Smooth muscle cell (in vitro differentiated cells): ENCODE data around the gene OSBPL3. TPM values are rescaled to one million over a fixed set of nuclear protein-coding genes. Genes with fewer than 3 reads are reported as not detected.
"Not testable (repeated sequence)": the region's sequence is repeated elsewhere in the genome, so short reads cannot be mapped to it uniquely, and the experiment has no call there.

Experiments used
- DNase-seq: peaks from one replicate; lab custom pipeline; 2025; ENCODE audit not compliant: unreplicated experiment; lab: John Stamatoyannopoulos, UW
- H2AFZ ChIP-seq: fragments of 200-600 bp; sonication (generic); 2 replicates; pipeline ENCODE4 v1.6.0; 2016; ENCODE audit warnings: antibody characterized with exemption, low read depth, mild to moderate bottlenecking
- H3F3A ChIP-seq: fragments of 200-600 bp; sonication (generic); 2 replicates; pipeline ENCODE4 v1.6.0; 2017; ENCODE audit warnings: antibody characterized with exemption, low read depth
- H3K27ac ChIP-seq: fragments of 200-600 bp; sonication (generic); 2 replicates; pipeline ENCODE4 v1.5.1; 2016; ENCODE audit warnings: low read depth, mild to moderate bottlenecking
- H3K27me3 ChIP-seq: fragments of 200-600 bp; sonication (generic); 2 replicates; pipeline ENCODE4 v1.6.1; 2016; ENCODE audit warnings: low read depth, mild to moderate bottlenecking
- H3K36me3 ChIP-seq: fragments of 200-600 bp; sonication (generic); 2 replicates; pipeline ENCODE4 v1.5.1; 2016; ENCODE audit warnings: low read depth
- H3K4me1 ChIP-seq: fragments of 200-600 bp; sonication (generic); 2 replicates; pipeline ENCODE4 v1.5.1; 2016; ENCODE audit warnings: low read depth
- H3K4me2 ChIP-seq: fragments of 200-600 bp; sonication (generic); 2 replicates; pipeline ENCODE4 v1.6.0; 2016; ENCODE audit warnings: mild to moderate bottlenecking
- H3K4me3 ChIP-seq: fragments of 200-600 bp; sonication (generic); 2 replicates; pipeline ENCODE4 v1.5.1; 2016; ENCODE audit warnings: mild to moderate bottlenecking
- H3K79me2 ChIP-seq: fragments of 200-600 bp; sonication (generic); 2 replicates; pipeline ENCODE4 v1.6.0; 2016; ENCODE audit warnings: low read depth, mild to moderate bottlenecking
- H3K9ac ChIP-seq: fragments of 200-600 bp; sonication (generic); 2 replicates; pipeline ENCODE4 v1.6.0; 2016; ENCODE audit warnings: low read depth
- H3K9me3 ChIP-seq: fragments of 200-600 bp; sonication (generic); replicated peaks from 2 replicates; pipeline ENCODE4 v1.5.1; 2016; ENCODE audit warnings: low read depth
- H4K20me1 ChIP-seq: fragments of 200-600 bp; sonication (generic); 2 replicates; pipeline ENCODE4 v1.6.0; 2016; ENCODE audit warnings: low read depth
- CTCF ChIP-seq: fragments of 200-600 bp; sonication (generic); IDR thresholded peaks from 2 replicates; pipeline ENCODE4 v1.5.1; 2017; ENCODE audit warnings: borderline replicate concordance, mild to moderate bottlenecking, antibody characterized with exemption; ENCODE audit not compliant: insufficient read depth, poor library complexity, severe bottlenecking
- WGBS: methylation state at CpG from one replicate; pipeline ENCODE4 v1.1.7; 2016; ENCODE audit warnings: low lambda C conversion rate; 5-methylcytosine and 5-hydroxymethylcytosine counted together
- polyA plus RNA-seq: library from polyadenylated mRNA; unstranded; fragments of >200 nt; fragmentation: Nextera tagmentation; extraction: Ambion mirVana; gene quantifications from 2 replicates; pipeline ENCODE4 v1.2.1, GENCODE V29; 2016
- total RNA-seq: library from RNA; depleted of rRNA; stranded (reverse); fragments of >200 nt; gene quantifications from 2 replicates; pipeline ENCODE4 v1.2.3, GENCODE V29; 2014

The OSBPL3 gene
- total and polyA plus RNA-seq, 2 experiments from 2014 or later, result 6.2 to 16.3 TPM

GRCh38 chr7:24795407-24795767 is 184.6 kb downstream of the OSBPL3 start:
- DNase-seq, result no peak
- Histone ChIP-seq H3K27me3 (no peaks in the 10 kb centered on the region), H2AFZ (no peak overlapping the region), H4K20me1 (no peaks in the 10 kb centered on the region), H3K36me3 (no peaks in the 10 kb centered on the region), H3K79me2 (no peaks in the 10 kb centered on the region), H3F3A (no peaks in the 10 kb centered on the region), H3K27ac (no peak overlapping the region), H3K9me3 (no peaks in the 10 kb centered on the region), H3K9ac (no peak overlapping the region), H3K4me1 (no peaks in the 10 kb centered on the region), H3K4me2 (no peak overlapping the region), H3K4me3 (no peak overlapping the region)
- whole genome bisulfite sequencing, result 96% methylated on average over 9 of the region's 9 CpGs
- TF ChIP-seq CTCF, result no peak

GRCh38 chr7:24794751-24795406 is 185.1 kb downstream of the OSBPL3 start:
- H3K36me3 ChIP-seq, H3K4me3 ChIP-seq, H3K27me3 ChIP-seq, H2AFZ ChIP-seq, H3K4me1 ChIP-seq, H4K20me1 ChIP-seq, H3K27ac ChIP-seq, H3K4me2 ChIP-seq, H3K9ac ChIP-seq, H3F3A ChIP-seq, H3K9me3 ChIP-seq, H3K79me2 ChIP-seq, DNase-seq: not testable (repeated sequence)
- 96% methylated on average over 22 of the region's 22 CpGs for WGBS

- no peaks in the 10 kb centered on the region for H3K36me3 ChIP-seq
- no peak for TF ChIP-seq CTCF
- H3K79me2 ChIP-seq, result no peaks in the 10 kb centered on the region
- H4K20me1 ChIP-seq, result no peaks in the 10 kb centered on the region
- H3K9ac ChIP-seq, result no peak overlapping the region
- no peak overlapping the region for H3K27ac ChIP-seq
- no peaks in the 10 kb centered on the region for H3K4me1 ChIP-seq
- H3K27me3 ChIP-seq, result no peaks in the 10 kb centered on the region
- H2AFZ ChIP-seq, result no peak overlapping the region
- WGBS, result 76% methylated on average over 9 of the region's 9 CpGs
- H3K9me3 ChIP-seq, result no peaks in the 10 kb centered on the region
- no peak overlapping the region for H3K4me3 ChIP-seq
- no peaks in the 10 kb centered on the region for H3F3A ChIP-seq
- no peak overlapping the region for H3K4me2 ChIP-seq
- no peak for DNase-seq
Observed at GRCh38 chr7:24793982-24794648, 185.9 kb downstream of the OSBPL3 start.

GRCh38 chr7:24788961-24789576 is 190.9 kb downstream of the OSBPL3 start:
- no peak overlapping the region for H3K4me2 ChIP-seq
- no peak for TF ChIP-seq CTCF
- H3K9me3 ChIP-seq, result no peaks in the 10 kb centered on the region
- H3K9ac ChIP-seq, result no peak overlapping the region
- no peaks in the 10 kb centered on the region for H3K4me1 ChIP-seq
- no peaks in the 10 kb centered on the region for H3K79me2 ChIP-seq
- no peak overlapping the region for H3K27ac ChIP-seq
- H3K36me3 ChIP-seq, result no peaks in the 10 kb centered on the region
- DNase-seq, result no peak
- H3F3A ChIP-seq, result no peaks in the 10 kb centered on the region
- no peaks in the 10 kb centered on the region for H3K27me3 ChIP-seq
- WGBS, result 95% methylated on average over 10 of the region's 10 CpGs
- H4K20me1 ChIP-seq, result no peaks in the 10 kb centered on the region
- no peak overlapping the region for H2AFZ ChIP-seq
- no peak overlapping the region for H3K4me3 ChIP-seq
